Esophagus (tissue), 2 donors: ENCODE measurements around the gene GEMIN7. TPM values are rescaled to one million over a fixed set of nuclear protein-coding genes. Genes with fewer than 3 reads are reported as not detected.
A peak's percentile ranks its signal among the peaks of the same experiment; 100 is the strongest.

Source experiments
- H3K27ac ChIP-seq, 2 donors: one replicate each; pipeline ENCODE4 v1.5.1; 2013; ENCODE audit warnings: low read depth in 2 of 2, mild to moderate bottlenecking in 2 of 2, inconsistent platforms in 1 of 2, low read length in 1 of 2, moderate library complexity in 1 of 2
- H3K27me3 ChIP-seq, 2 donors: one replicate each; pipeline ENCODE4 v1.6.1; 2013; ENCODE audit warnings: low read length in 2 of 2, control low read depth in 1 of 2, mild to moderate bottlenecking in 1 of 2; ENCODE audit not compliant: insufficient read depth in 2 of 2, control insufficient read depth in 1 of 2
- H3K36me3 ChIP-seq, 2 donors: one replicate each; pipeline ENCODE4 v1.6.1; 2013; ENCODE audit warnings: low read length in 1 of 2; ENCODE audit not compliant: control insufficient read depth in 2 of 2, insufficient read depth in 2 of 2
- H3K4me1 ChIP-seq, 2 donors: one replicate each; pipeline ENCODE4 v1.6.1; 2013; ENCODE audit warnings: low read length in 1 of 2; ENCODE audit not compliant: control insufficient read depth in 2 of 2, insufficient read depth in 2 of 2
- H3K4me3 ChIP-seq, 2 donors: one replicate each; pipeline ENCODE4 v1.5.1; 2013; ENCODE audit warnings: low read length in 2 of 2, mild to moderate bottlenecking in 2 of 2, low read depth in 1 of 2, moderate library complexity in 1 of 2
- H3K9me3 ChIP-seq, 2 donors: one replicate each; pipeline ENCODE4 v1.6.1; 2013; ENCODE audit warnings: mild to moderate bottlenecking in 2 of 2, low read depth in 1 of 2, low read length in 1 of 2, moderate library complexity in 1 of 2; ENCODE audit not compliant: control insufficient read depth in 2 of 2, insufficient read depth in 1 of 2
- WGBS, 2 donors: extraction: QIAGEN DNeasy Blood & Tissue Kit; methylation state at CpG; one replicate each; pipeline ENCODE4 v1.1.7; 2013; 5-methylcytosine and 5-hydroxymethylcytosine counted together
- polyA plus RNA-seq, 2 donors: library from polyadenylated mRNA; stranded (reverse); fragments of 200-250 nt; gene quantifications; one replicate each; pipeline ENCODE4 v1.2.3, GENCODE V29; 2013
- donor health status: healthy with polysubstance abuse.
- donor health status: Bipolar disorder and iron deficiency.

GEMIN7 gene
- polyA plus RNA-seq, 2 donors = 20.7 to 21.3 TPM

DNA sequence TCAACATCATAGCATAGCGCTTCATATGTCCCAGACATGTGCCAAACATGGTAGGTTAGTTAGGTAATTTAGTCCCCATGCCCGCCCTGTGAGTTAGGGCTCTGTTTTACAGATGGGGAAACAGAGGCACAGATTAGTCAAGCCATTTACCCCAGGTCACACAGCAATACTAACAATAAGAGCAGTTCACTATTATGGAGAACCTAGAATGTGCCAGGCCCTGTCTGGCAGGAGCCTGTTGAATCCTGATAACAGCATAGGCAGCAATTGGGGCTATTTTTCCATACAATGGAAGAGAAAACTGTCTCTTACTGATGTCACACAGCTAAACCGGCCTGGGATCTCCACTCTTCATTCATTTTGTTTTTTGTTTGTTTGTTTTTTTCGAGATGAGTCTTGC lies 7.4 kb downstream of the GEMIN7 start:
- H3K9me3 ChIP-seq = no peaks in the 10 kb centered on the region
- peaks cover 0 to 4% of the 10 kb centered on the region in 2 donors for H3K4me1 ChIP-seq
- no peak overlapping the region for H3K27ac ChIP-seq
- no peak overlapping the region for H3K4me3 ChIP-seq
- H3K27me3 ChIP-seq = no peaks in the 10 kb centered on the region
- peaks cover 0 to 5% of the 10 kb centered on the region in 2 donors for H3K36me3 ChIP-seq
- WGBS, 2 donors = 95 to 96% methylated on average over 4 of the region's 4 CpGs

DNA sequence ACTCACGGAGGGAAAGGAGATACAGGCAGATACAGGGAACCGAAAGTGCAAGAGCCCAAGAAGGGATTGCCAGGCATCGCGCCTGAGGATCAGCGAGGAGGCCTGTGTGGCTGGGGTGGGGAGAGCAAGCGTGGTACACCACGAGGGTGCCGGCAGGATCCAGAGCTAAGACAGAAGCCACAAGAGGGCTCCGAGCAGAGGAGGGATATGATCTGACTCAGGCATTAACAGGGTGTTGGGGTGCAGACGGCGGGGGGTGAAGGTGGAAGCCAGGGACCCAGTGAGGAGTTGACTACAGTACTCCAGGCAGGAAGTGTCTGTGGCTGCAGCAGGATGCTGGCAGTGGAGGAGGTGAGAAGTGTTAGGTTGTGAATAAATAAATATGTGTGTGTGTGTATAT lies 8.5 kb downstream of the GEMIN7 start:
- WGBS, 2 donors = 69 to 72% methylated on average over 11 of the region's 11 CpGs
- Histone ChIP-seq H3K9me3 (no peaks in the 10 kb centered on the region), H3K27me3 (no peaks in the 10 kb centered on the region), H3K4me3 (no peak overlapping the region), H3K27ac (no peak overlapping the region), H3K4me1 (peaks cover 0 to 4% of the 10 kb centered on the region in 2 donors), H3K36me3 (peaks cover 0 to 5% of the 10 kb centered on the region in 2 donors)

GRCh38 chr19:45090034-45090433 lies 11.0 kb downstream of the GEMIN7 start:
- Histone ChIP-seq H3K9me3 (no peaks in the 10 kb centered on the region), H3K36me3 (peaks cover 0 to 5% of the 10 kb centered on the region in 2 donors), H3K4me1 (peaks cover 0 to 16% of the 10 kb centered on the region in 2 donors), H3K4me3 (no peak overlapping the region), H3K27me3 (no peaks in the 10 kb centered on the region), H3K27ac (no peak overlapping the region)
- WGBS, 2 donors = 91 to 92% methylated on average over 17 of the region's 17 CpGs

DNA sequence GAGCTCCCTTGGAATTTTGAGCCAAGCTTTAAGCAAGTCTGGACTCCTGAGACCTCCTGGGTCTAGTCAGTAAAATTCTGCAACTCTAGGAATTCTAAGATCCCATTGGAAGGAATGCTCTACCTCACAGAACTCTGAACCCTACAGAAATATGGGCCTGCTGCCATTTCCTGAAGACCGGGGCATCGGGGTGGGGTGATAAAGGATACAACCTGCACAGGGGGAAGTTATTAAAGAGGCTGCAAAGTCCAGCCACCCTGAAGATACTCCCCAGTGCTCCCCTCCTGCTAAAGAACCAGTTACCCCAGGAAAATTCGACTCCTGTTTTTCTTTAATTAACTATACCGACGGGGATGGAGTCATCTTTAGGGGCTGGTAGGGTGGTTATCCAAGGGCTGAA lies 11.5 kb downstream of the GEMIN7 start:
- peak overlapping the region; percentile 42 to 94 for H3K27ac ChIP-seq
- peak overlapping the region; percentile 32 to 44 for H3K4me3 ChIP-seq
- no peaks in the 10 kb centered on the region for H3K27me3 ChIP-seq
- peaks cover 0 to 16% of the 10 kb centered on the region in 2 donors for H3K4me1 ChIP-seq
- 40 to 48% methylated on average over 5 of the region's 5 CpGs for WGBS, 2 donors
- H3K36me3 ChIP-seq = peaks cover 0 to 5% of the 10 kb centered on the region in 2 donors
- H3K9me3 ChIP-seq = no peaks in the 10 kb centered on the region

- Histone ChIP-seq H3K4me3 (peak overlapping the region; percentile 48 to 94), H3K27ac (peak overlapping the region; percentile 72 to 94), H3K9me3 (no peaks in the 10 kb centered on the region), H3K36me3 (peaks cover 0 to 5% of the 10 kb centered on the region in 2 donors), H3K4me1 (peaks cover 0 to 16% of the 10 kb centered on the region in 2 donors), H3K27me3 (no peaks in the 10 kb centered on the region)
- WGBS, 2 donors = 4 to 13% methylated on average over 64 of the region's 64 CpGs
Observed at GRCh38 chr19:45091031-45091923, 12.2 kb downstream of the GEMIN7 start.

DNA sequence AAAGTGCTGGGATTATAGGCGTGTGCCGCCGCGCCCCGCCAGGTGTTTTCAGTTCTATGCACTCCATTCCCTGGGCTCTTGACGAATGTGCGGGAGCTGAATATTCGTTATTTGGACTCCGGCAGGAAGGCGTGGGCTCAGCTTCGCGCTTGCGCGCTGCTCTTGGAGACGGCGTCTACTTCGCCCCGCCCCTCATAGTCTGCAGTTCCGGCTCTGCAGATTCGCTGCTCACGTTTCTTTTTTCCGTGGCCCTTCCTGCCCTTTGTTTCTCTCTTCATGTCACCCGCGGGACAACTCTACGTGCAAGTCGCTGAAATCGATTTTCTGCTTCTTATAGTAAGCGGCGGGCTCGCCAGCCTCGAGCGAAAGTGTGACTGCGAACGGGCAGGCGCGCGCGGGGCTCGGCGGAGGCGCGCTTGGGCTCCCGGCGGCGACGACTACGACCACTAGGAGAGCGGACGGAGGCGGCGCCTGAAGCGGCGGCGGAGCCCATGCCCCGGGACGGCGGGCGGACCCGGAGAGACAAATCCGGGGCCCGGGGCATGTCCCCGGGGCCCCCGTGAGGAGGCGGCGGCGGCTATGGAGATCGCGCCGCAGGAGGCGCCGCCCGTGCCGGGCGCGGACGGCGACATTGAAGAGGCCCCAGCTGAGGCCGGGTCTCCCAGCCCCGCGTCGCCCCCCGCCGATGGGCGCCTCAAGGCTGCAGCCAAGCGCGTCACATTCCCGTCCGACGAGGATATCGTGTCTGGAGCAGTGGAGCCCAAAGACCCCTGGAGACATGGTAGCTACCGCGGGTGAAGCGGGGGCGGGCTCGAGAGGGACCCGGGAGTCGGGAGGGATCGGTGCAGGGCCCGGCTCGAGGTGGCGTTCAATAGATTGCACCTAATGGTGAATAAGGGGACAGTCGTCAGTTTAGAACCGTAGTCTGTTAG lies 14.0 kb downstream of the GEMIN7 start, which contains the start of gene PPP1R37:
Gene PPP1R37 (plus strand): TSS at position 433 of the 932 bp plus-strand sequence. CDS start 147 bp downstream, at position 580.
- Histone ChIP-seq H3K27me3 (no peaks in the 10 kb centered on the region), H3K4me1 (peaks cover 6 to 22% of the 10 kb centered on the region in 2 donors), H3K4me3 (peak within 1 kb of the TSS; percentile 75 to 94), H3K27ac (peak within 1 kb of the TSS; percentile 72 to 94), H3K9me3 (no peaks in the 10 kb centered on the region), H3K36me3 (peaks cover 0 to 8% of the 10 kb centered on the region in 2 donors)
- WGBS, 2 donors = 0% methylated on average over 72 to 103 of the region's 103 CpGs

DNA sequence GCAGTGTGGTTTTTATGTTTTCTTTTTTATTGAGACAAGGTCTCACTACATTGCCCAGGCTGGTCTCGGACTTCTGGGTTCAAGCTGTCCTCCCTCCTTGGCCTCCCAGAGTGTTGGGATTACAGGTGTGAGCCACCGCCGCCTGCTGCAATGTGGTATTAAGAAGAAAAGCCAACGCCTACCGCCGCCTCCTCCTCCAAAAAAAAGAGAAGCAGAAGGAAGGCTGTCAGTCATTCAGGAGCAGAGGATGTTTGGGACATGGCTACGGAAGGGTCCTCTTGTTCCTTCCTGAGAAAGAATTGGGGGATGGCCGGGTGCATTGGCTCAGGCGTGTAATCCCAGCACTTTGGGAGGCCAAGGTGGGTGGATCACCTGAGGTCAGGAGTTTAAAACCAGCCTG lies 15.1 kb downstream of the GEMIN7 start:
- Histone ChIP-seq H3K36me3 (peaks cover 0 to 8% of the 10 kb centered on the region in 2 donors), H3K4me1 (peaks cover 11 to 32% of the 10 kb centered on the region in 2 donors), H3K4me3 (peak overlapping the region; percentile 8 to 94), H3K27ac (no peak overlapping the region), H3K27me3 (no peaks in the 10 kb centered on the region), H3K9me3 (no peaks in the 10 kb centered on the region)
- WGBS, 2 donors = 51% methylated on average over 9 of the region's 9 CpGs

- H3K4me1 ChIP-seq = peaks cover 11 to 35% of the 10 kb centered on the region in 2 donors
- H3K9me3 ChIP-seq = no peaks in the 10 kb centered on the region
- WGBS, 2 donors = 74 to 75% methylated on average over 5 of the region's 5 CpGs
- H3K36me3 ChIP-seq = peaks cover 0 to 8% of the 10 kb centered on the region in 2 donors
- no peak overlapping the region for H3K27ac ChIP-seq
- H3K4me3 ChIP-seq = no peak overlapping the region
- no peaks in the 10 kb centered on the region for H3K27me3 ChIP-seq
Observed at GRCh38 chr19:45094707-45095106, 15.6 kb downstream of the GEMIN7 start.
